Keratinocyte (primary cell): ENCODE measurements around the gene CPAMD8. TPM values are rescaled to one million over a fixed set of nuclear protein-coding genes. Genes with fewer than 3 reads are reported as not detected.

Experiments
- DNase-seq: peaks from one replicate; pipeline ENCODE4 v3.0.0-alpha.2; 2011; ENCODE audit warnings: low read depth, missing footprints, low spot score
- FAIRE-seq: peaks from 2 replicates; lab custom pipeline; 2011; peaks lifted over from hg19 to GRCh38; lab: Jason Lieb, UNC
- H2AFZ ChIP-seq: 2 replicates; pipeline ENCODE4 v1.6.0; 2012; ENCODE audit warnings: low read length, control low read depth, inconsistent platforms; ENCODE audit not compliant: control insufficient read depth
- H3K27ac ChIP-seq: 2 replicates; pipeline ENCODE4 v1.5.1; 2011; ENCODE audit warnings: low read length; ENCODE audit not compliant: control insufficient read depth, insufficient read depth
- H3K27me3 ChIP-seq: 3 replicates; pipeline ENCODE4 v1.6.0; 2011; ENCODE audit warnings: low read length; ENCODE audit not compliant: control insufficient read depth, insufficient read depth; ENCODE audit errors: extremely low read depth
- H3K36me3 ChIP-seq, 2 experiments: 2 replicates in 1 of 2; 3 replicates in 1 of 2; pipeline ENCODE4 v1.5.1; 2011; ENCODE audit warnings: low read length in 2 of 2, mild to moderate bottlenecking in 1 of 2; ENCODE audit not compliant: control insufficient read depth in 2 of 2, insufficient read depth in 2 of 2; ENCODE audit errors: extremely low read depth in 1 of 2
- H3K4me1 ChIP-seq: 3 replicates; pipeline ENCODE4 v1.5.1; 2011; ENCODE audit warnings: low read length; ENCODE audit not compliant: control insufficient read depth, insufficient read depth; ENCODE audit errors: extremely low read depth
- H3K4me2 ChIP-seq: 3 replicates; pipeline ENCODE4 v1.6.0; 2011; ENCODE audit warnings: low read depth, low read length; ENCODE audit not compliant: control insufficient read depth, insufficient read depth; ENCODE audit errors: extremely low read depth
- H3K4me3 ChIP-seq, 3 experiments: fragments of 200-600 bp in 1 of 3; sonication (generic) in 1 of 3; 2 replicates in 2 of 3; 3 replicates in 1 of 3; pipeline ENCODE4 v1.5.1; 2011 to 2016; ENCODE audit warnings: low read length in 3 of 3, mild to moderate bottlenecking in 3 of 3, control low read depth in 2 of 3, inconsistent platforms in 1 of 3, low read depth in 1 of 3, mixed read lengths in 1 of 3, mixed run types in 1 of 3, moderate library complexity in 1 of 3; ENCODE audit not compliant: control insufficient read depth in 2 of 3, insufficient read depth in 2 of 3; ENCODE audit errors: extremely low read depth in 1 of 3
- H3K79me2 ChIP-seq: 2 replicates; pipeline ENCODE4 v1.6.0; 2012; ENCODE audit warnings: low read length; ENCODE audit not compliant: control insufficient read depth, insufficient read depth
- H3K9ac ChIP-seq: 3 replicates; pipeline ENCODE4 v1.6.0; 2011; ENCODE audit warnings: low read length; ENCODE audit not compliant: control insufficient read depth, insufficient read depth; ENCODE audit errors: extremely low read depth
- H3K9me1 ChIP-seq: 3 replicates; pipeline ENCODE4 v1.6.0; 2011; ENCODE audit warnings: low read length; ENCODE audit not compliant: control insufficient read depth, insufficient read depth; ENCODE audit errors: extremely low read depth
- H3K9me3 ChIP-seq: 2 replicates; pipeline ENCODE4 v1.5.1; 2012; ENCODE audit warnings: low read depth, low read length; ENCODE audit not compliant: control insufficient read depth
- H4K20me1 ChIP-seq: 3 replicates; pipeline ENCODE4 v1.6.0; 2011; ENCODE audit warnings: low read length; ENCODE audit not compliant: control insufficient read depth, insufficient read depth; ENCODE audit errors: extremely low read depth
- CTCF ChIP-seq, 3 experiments: IDR thresholded peaks in 1 of 3; conservative IDR thresholded peaks in 1 of 3; optimal IDR thresholded peaks in 1 of 3; 2 replicates in 2 of 3; 3 replicates in 1 of 3; pipeline versions ENCODE3 to v1.5.1; 2011; ENCODE audit warnings: low read length in 3 of 3, mild to moderate bottlenecking in 3 of 3, moderate library complexity in 2 of 3, control low read depth in 1 of 3, inconsistent platforms in 1 of 3; ENCODE audit not compliant: insufficient read depth in 2 of 3; ENCODE audit errors: extremely low read depth in 1 of 3
- EZH2 ChIP-seq: IDR thresholded peaks from one replicate; pipeline ENCODE4 v1.6.1; 2012; ENCODE audit warnings: inconsistent platforms, mild to moderate bottlenecking, low read length, moderate library complexity
- dilution Hi-C: fragments of 300-500 bp; cut with MboI; formaldehyde crosslinking; loops from one replicate; pipeline ENCODE4 v1.7.0; 2020; ENCODE audit warnings: low sequenced_read_pairs; ENCODE audit not compliant: extremely low pct_ligation_motif_present
- polyA plus RNA-seq, 5 experiments: library from polyadenylated mRNA; depleted of rRNA in 3 of 5; stranded (reverse) in 3 of 5; stranded (forward) in 1 of 5; unstranded in 1 of 5; fragments of >200 nt; gene quantifications; 1 replicate in 1 of 5; 2 replicates in 3 of 5; 3 replicates in 1 of 5; pipeline versions ENCODE4 v1.2.1 to v1.2.3, GENCODE V29; 2011 to 2012; ENCODE audit warnings: missing spikeins in 2 of 5, low read depth in 1 of 5, low replicate concordance in 1 of 5

Gene CPAMD8
- polyA plus RNA-seq, 1 donor (not counting 4 experiments of a cell fraction or from before 2014, with no cell fraction given), result 0.38 TPM

GRCh38 chr19:17005000-17005399, 21.6 kb downstream of the CPAMD8 start:
- Histone ChIP-seq H3K27ac (no peak overlapping the region), H3K79me2 (no peaks in the 10 kb centered on the region), H3K4me1 (no peaks in the 10 kb centered on the region), H3K36me3 (no peaks in the 10 kb centered on the region), H3K9me3 (no peaks in the 10 kb centered on the region), H3K9ac (no peak overlapping the region), H3K4me3 (no peak overlapping the region), H4K20me1 (no peaks in the 10 kb centered on the region), H3K4me2 (no peak overlapping the region), H3K9me1 (no peaks in the 10 kb centered on the region), H3K27me3 (peaks cover 4% of the 10 kb centered on the region), H2AFZ (no peak overlapping the region)
- FAIRE-seq (no peak), DNase-seq (no peak)
- dilution Hi-C loops, result no loop called here
- TF ChIP-seq EZH2 (no peak), CTCF (optimal IDR thresholded peaks at IDR 0.05 in 1 of 3, IDR thresholded peaks at IDR 0.05 in 1 of 3, conservative IDR thresholded peaks at IDR 0.05 in 1 of 3; ENCODE audit: extremely low read depth in 1 of 3, insufficient read depth in 2 of 3, low read length in 3 of 3) (no peak)

- Histone ChIP-seq H3K79me2 (no peaks in the 10 kb centered on the region), H3K9me1 (no peaks in the 10 kb centered on the region), H3K36me3 (no peaks in the 10 kb centered on the region), H4K20me1 (no peaks in the 10 kb centered on the region), H3K9ac (no peak overlapping the region), H3K4me2 (no peak overlapping the region), H3K27ac (no peak overlapping the region), H3K4me1 (no peaks in the 10 kb centered on the region), H3K27me3 (peaks cover 4% of the 10 kb centered on the region), H2AFZ (no peak overlapping the region), H3K4me3 (no peak overlapping the region), H3K9me3 (no peaks in the 10 kb centered on the region)
- dilution Hi-C loops, result no loop called here
- FAIRE-seq (no peak), DNase-seq (no peak)
- TF ChIP-seq CTCF (optimal IDR thresholded peaks at IDR 0.05 in 1 of 3, IDR thresholded peaks at IDR 0.05 in 1 of 3, conservative IDR thresholded peaks at IDR 0.05 in 1 of 3; ENCODE audit: extremely low read depth in 1 of 3, insufficient read depth in 2 of 3, low read length in 3 of 3), result no peak
- TF ChIP-seq EZH2, result no peak
Observed at GRCh38 chr19:17004386-17004785, 22.2 kb downstream of the CPAMD8 start.
